Large intestine (tissue), 3 donors: ENCODE results near the gene ZNF101. TPM values are rescaled to one million over a fixed set of nuclear protein-coding genes. Genes with fewer than 3 reads are reported as not detected.

Source experiments
- DNase-seq, 2 donors: peaks; one replicate each; pipeline versions ENCODE4 v3.0.0 to v3.0.0-alpha.2; 2013
- H3K27ac ChIP-seq: one replicate; pipeline ENCODE4 v1.5.1; 2013; ENCODE audit warnings: low read length
- H3K27me3 ChIP-seq: 2 replicates; pipeline ENCODE4 v1.6.1; 2013; ENCODE audit warnings: low read length; ENCODE audit not compliant: control insufficient read depth, insufficient read depth
- H3K36me3 ChIP-seq: 2 replicates; pipeline ENCODE4 v1.6.1; 2013; ENCODE audit warnings: low read length; ENCODE audit not compliant: control insufficient read depth, insufficient read depth
- H3K4me1 ChIP-seq: one replicate; pipeline ENCODE4 v1.6.1; 2013; ENCODE audit warnings: low read length; ENCODE audit not compliant: control insufficient read depth, insufficient read depth
- H3K4me3 ChIP-seq: one replicate; pipeline ENCODE4 v1.5.1; 2013; ENCODE audit warnings: low read length
- H3K9me3 ChIP-seq: one replicate; pipeline ENCODE4 v1.6.1; 2013; ENCODE audit warnings: mild to moderate bottlenecking, low read depth, low read length, moderate library complexity; ENCODE audit not compliant: control insufficient read depth
- WGBS: methylation state at CpG from one replicate; pipeline ENCODE4 v1.1.5; 2013; ENCODE audit warnings: low lambda C conversion rate; ENCODE audit not compliant: insufficient coverage; 5-methylcytosine and 5-hydroxymethylcytosine counted together
- polyA plus RNA-seq: library from polyadenylated mRNA; unstranded; fragments of 120-200 nt; gene quantifications from one replicate; pipeline ENCODE4 v1.2.1, GENCODE V29; 2013

Gene ZNF101
- polyA plus RNA-seq, 1 donor, result 9.1 TPM

- H3K4me3 ChIP-seq, result no peak overlapping the region
- 95% methylated on average over 7 of the region's 14 CpGs for WGBS
- H3K4me1 ChIP-seq, result no peaks in the 10 kb centered on the region
- no peak overlapping the region for H3K27ac ChIP-seq
- no peak for DNase-seq
- peaks cover 34% of the 10 kb centered on the region for H3K36me3 ChIP-seq
- no peaks in the 10 kb centered on the region for H3K27me3 ChIP-seq
- H3K9me3 ChIP-seq, result peaks cover 57% of the 10 kb centered on the region
Measured at GRCh38 chr19:19711306-19711933, 42.8 kb downstream of the ZNF101 start.

DNA sequence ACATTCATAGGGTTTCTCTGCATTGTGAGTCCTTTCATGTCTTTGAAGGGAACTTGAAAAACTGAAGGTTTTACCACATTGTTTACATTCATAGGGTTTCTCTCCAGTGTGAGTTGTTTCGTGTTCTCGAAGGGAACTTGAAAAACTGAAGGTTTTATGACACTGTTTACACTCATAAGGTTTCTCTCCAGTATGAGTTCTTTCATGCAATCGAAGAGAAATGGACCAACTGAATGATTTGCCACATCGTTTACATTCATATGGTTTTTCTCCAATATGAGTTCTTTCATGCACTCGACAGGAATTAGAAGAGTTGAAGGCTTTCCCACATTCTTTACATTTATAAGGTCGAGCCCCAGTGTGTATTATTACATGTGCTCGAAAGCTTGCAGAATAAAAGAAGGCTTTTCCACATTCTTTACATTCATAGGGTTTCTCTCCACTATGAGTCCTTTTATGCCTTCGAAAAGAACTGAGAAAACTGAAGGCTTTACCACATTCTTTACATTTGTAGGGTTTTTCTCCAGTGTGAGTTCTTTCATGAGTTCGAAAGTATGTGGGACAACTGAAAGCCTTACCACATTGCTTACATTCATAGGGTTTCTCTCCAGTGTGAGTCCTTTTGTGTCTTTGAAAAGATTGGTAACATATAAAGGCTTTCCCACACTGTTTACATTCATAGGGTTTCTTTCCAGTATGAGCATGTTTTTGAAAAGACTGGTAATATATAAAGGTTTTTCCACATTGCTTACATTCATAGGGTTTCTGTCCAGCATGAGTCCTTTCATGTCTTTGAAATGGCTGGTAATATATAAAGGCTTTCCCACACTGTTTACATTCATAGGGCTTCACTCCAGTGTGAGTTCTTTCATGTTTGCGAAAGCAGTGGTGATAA lies 43.5 kb downstream of the ZNF101 start:
- Histone ChIP-seq H3K27me3 (no peaks in the 10 kb centered on the region), H3K36me3 (peaks cover 37% of the 10 kb centered on the region), H3K4me3 (no peak overlapping the region)

GRCh38 chr19:19719798-19720197 lies 51.2 kb downstream of the ZNF101 start:
- 86% methylated on average over 1 of the region's 2 CpGs for WGBS
- DNase-seq, result no peak
- Histone ChIP-seq H3K9me3 (peaks cover 37% of the 10 kb centered on the region), H3K27me3 (no peaks in the 10 kb centered on the region), H3K4me3 (no peak overlapping the region), H3K27ac (no peak overlapping the region), H3K36me3 (peaks cover 4% of the 10 kb centered on the region), H3K4me1 (no peaks in the 10 kb centered on the region)

More for the DNA sequence above, 43.5 kb downstream of the ZNF101 start:
- H3K4me1 ChIP-seq, result no peaks in the 10 kb centered on the region
- 100% methylated on average over 3 of the region's 10 CpGs for WGBS
- DNase-seq, result no peak
- H3K27ac ChIP-seq, result no peak overlapping the region
- peaks cover 53% of the 10 kb centered on the region for H3K9me3 ChIP-seq

DNA sequence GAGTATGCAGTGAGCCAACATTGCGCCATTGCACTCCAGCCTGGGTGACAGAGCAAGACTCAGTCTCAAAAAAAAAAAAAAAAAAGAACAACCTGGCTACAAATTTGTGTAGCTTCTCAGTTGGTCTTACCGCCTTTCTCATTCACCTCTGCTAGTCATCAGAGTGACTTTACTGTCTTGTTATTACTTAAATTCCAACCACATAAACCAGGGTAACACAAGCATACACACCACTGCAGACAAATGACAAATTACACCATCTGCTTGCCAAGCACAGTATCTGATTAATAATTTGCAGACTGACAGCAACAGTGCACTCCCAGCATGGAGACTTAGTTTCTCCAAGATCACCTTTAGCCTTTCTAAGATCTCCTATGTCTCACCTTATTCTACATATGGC lies 53.3 kb downstream of the ZNF101 start:
- H3K36me3 ChIP-seq, result peaks cover 3% of the 10 kb centered on the region
- H3K9me3 ChIP-seq, result peaks cover 29% of the 10 kb centered on the region
- H3K4me3 ChIP-seq, result no peak overlapping the region
- H3K27ac ChIP-seq, result no peak overlapping the region
- DNase-seq, result no peak
- no peaks in the 10 kb centered on the region for H3K27me3 ChIP-seq
- WGBS, result no CpG with 5 or more reads among the region's 2 CpGs
- no peaks in the 10 kb centered on the region for H3K4me1 ChIP-seq

- peaks cover 19% of the 10 kb centered on the region for H3K9me3 ChIP-seq
- H3K36me3 ChIP-seq, result peaks cover 4% of the 10 kb centered on the region
- H3K4me1 ChIP-seq, result no peaks in the 10 kb centered on the region
- WGBS, result no CpG with 5 or more reads among the region's 61 CpGs
- peak within 1 kb of the TSS; percentile 82 for H3K4me3 ChIP-seq
- peak; percentile 94 to 97 for DNase-seq
- no peaks in the 10 kb centered on the region for H3K27me3 ChIP-seq
- peak within 1 kb of the TSS; percentile 79 for H3K27ac ChIP-seq
Measured at GRCh38 chr19:19732579-19733501, 64.2 kb downstream of the ZNF101 start, which contains the start of gene ZNF14. Gene ZNF14 (minus strand): TSS chr19:19733112. CDS start chr19:19732958, 154 bp downstream.

Other genes with a start within 250 kb of the ZNF101 start
- gene TSSK6, start 153.3 kb upstream of the ZNF101 start, polyA plus RNA-seq, result 1.2 TPM
- 219 TPM for gene NDUFA13, start 152.6 kb upstream of the ZNF101 start, polyA plus RNA-seq
- 9.5 TPM for gene YJEFN3, start 139.9 kb upstream of the ZNF101 start, polyA plus RNA-seq
- gene CILP2, start 130.6 kb upstream of the ZNF101 start, polyA plus RNA-seq, result 0.09 TPM
- gene PBX4, start 50.2 kb upstream of the ZNF101 start, polyA plus RNA-seq, result 2.3 TPM
- 11.9 TPM for gene LPAR2, start 40.6 kb upstream of the ZNF101 start, polyA plus RNA-seq
- gene GMIP, start 25.2 kb upstream of the ZNF101 start, polyA plus RNA-seq, result 7.7 TPM
- gene ATP13A1, start 5.2 kb upstream of the ZNF101 start, polyA plus RNA-seq, result 54.1 TPM
- 8.1 TPM for gene ZNF14, start 64.3 kb downstream of the ZNF101 start, polyA plus RNA-seq
- gene ZNF506, start 152.9 kb downstream of the ZNF101 start, polyA plus RNA-seq, result 27.1 TPM
- gene ZNF253, start 197.0 kb downstream of the ZNF101 start, polyA plus RNA-seq, result 15.6 TPM
- gene ZNF93, start 232.1 kb downstream of the ZNF101 start, polyA plus RNA-seq, result 6.8 TPM